OCI-LY1 (cell line): ENCODE results near the gene LSM8.

Experiments used
- CTCF ChIP-seq: fragments of 200-600 bp; sonication (generic), shearing (Covaris generic); IDR thresholded peaks from 2 replicates; pipeline ENCODE4 v1.5.1; 2017; ENCODE audit warnings: mild to moderate bottlenecking, antibody characterized with exemption, low read length, moderate library complexity, mixed read lengths
- EZH2 ChIP-seq: fragments of 200-600 bp; sonication (generic), shearing (Covaris generic); IDR thresholded peaks from 2 replicates; pipeline ENCODE4 v1.8.0; 2017; ENCODE audit warnings: borderline replicate concordance, mixed run types, mild to moderate bottlenecking, antibody characterized with exemption, low read length, moderate library complexity, mixed read lengths

- no peak for TF ChIP-seq CTCF
- no peak for TF ChIP-seq EZH2
These were observed 4.8 kb upstream of the LSM8 start for GRCh38 chr7:118179191-118179590.
